ENCODE results near the gene ADGRD1. TPM values are rescaled to one million over a fixed set of nuclear protein-coding genes. Genes with fewer than 3 reads are reported as not detected.

ADGRD1 gene
- total and polyA plus RNA-seq, 2 of the 8 experiments (the other 6 are each of a cell fraction or from before 2014, with no cell fraction given): 0.36 to 0.48 TPM

DNA sequence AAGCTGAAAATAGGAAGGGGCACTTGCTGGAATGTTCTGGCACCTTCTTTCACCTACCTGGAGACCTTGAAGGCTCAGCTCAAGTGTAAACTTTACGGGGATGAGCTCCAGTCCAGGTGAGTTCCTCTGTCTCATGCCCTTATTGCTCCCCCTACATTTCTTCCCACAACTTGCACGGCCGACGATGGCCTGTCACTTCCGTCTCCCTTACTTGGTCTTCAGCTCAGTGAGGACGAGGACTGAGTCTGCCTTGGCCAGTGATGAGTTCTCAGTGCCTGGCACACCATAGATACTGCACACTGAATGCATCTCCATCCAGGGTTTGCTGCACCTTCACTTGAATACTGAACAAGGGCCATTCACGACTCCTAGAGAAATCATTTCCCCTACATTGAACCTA lies 21.4 kb downstream of the ADGRD1 start:
- Histone ChIP-seq H2BK20ac (ENCODE audit: low read length) (no peak overlapping the region), H4K20me1 (replicated peaks in 1 of 2; ENCODE audit: control insufficient read depth in 1 of 2, insufficient read depth in 2 of 2, low read length in 2 of 2) (no peaks in the 10 kb centered on the region), H3K79me1 (ENCODE audit: low read depth, low read length) (no peaks in the 10 kb centered on the region), H3K23me2 (ENCODE audit: low read depth, low read length) (no peaks in the 10 kb centered on the region), H4K91ac (replicated peaks; ENCODE audit: insufficient read length, low read length) (no peak overlapping the region), H4K5ac (ENCODE audit: insufficient read length, low read depth, low read length) (no peak overlapping the region), H2BK12ac (ENCODE audit: low read depth, low read length) (no peak overlapping the region), H2AFZ (ENCODE audit: low read length) (no peak overlapping the region), H3K4ac (replicated peaks; ENCODE audit: insufficient read length, low read depth, low read length) (no peak overlapping the region), H3K9ac (replicated peaks in 1 of 4; ENCODE audit: extremely low read depth in 1 of 4, low read depth in 3 of 4, low read length in 3 of 4) (no peak overlapping the region), H2BK120ac (replicated peaks; ENCODE audit: low read depth, low read length) (no peak overlapping the region), H3K18ac (ENCODE audit: extremely low read depth, low read length) (no peak overlapping the region), H3K56ac (replicated peaks; ENCODE audit: insufficient read length, low read depth, low read length) (no peak overlapping the region), H3K14ac (ENCODE audit: insufficient read length) (no peak overlapping the region), H3K9me3 (ENCODE audit: insufficient read depth in 2 of 2, low read depth in 1 of 2, low read length in 1 of 2) (no peaks in the 10 kb centered on the region), H3K79me2 (ENCODE audit: control insufficient read depth in 1 of 2, insufficient read depth in 2 of 2, low read length in 2 of 2) (no peaks in the 10 kb centered on the region), H2AK5ac (ENCODE audit: low read depth, low read length) (no peak overlapping the region), H3K4me2 (ENCODE audit: insufficient read depth in 1 of 2, low read depth in 2 of 2, low read length in 2 of 2) (no peak overlapping the region), H3K36me3 (ENCODE audit: control insufficient read depth in 2 of 4, insufficient read depth in 4 of 4, low read length in 3 of 4) (no peaks in the 10 kb centered on the region), H4K8ac (ENCODE audit: extremely low read depth, insufficient read depth, low read length) (peak overlapping the region; percentile 16; the same call in 1 of the 2 replicates), H3K4me3 (ENCODE audit: extremely low read depth in 1 of 4, insufficient read depth in 2 of 4, low read depth in 3 of 4, low read length in 4 of 4) (no peak overlapping the region), H3K27ac (ENCODE audit: low read depth, low read length) (no peak overlapping the region), H3K4me1 (replicated peaks in 1 of 4; ENCODE audit: control insufficient read depth in 3 of 4, insufficient read depth in 4 of 4, low read length in 3 of 4) (no peaks in the 10 kb centered on the region; a peak in 1 of 7 replicates), H2BK5ac (ENCODE audit: low read depth, low read length) (no peak overlapping the region), H2BK15ac (ENCODE audit: low read length) (no peak overlapping the region), H3K23ac (ENCODE audit: insufficient read length) (no peak overlapping the region), H3K27me3 (replicated peaks in 1 of 4; ENCODE audit: control insufficient read depth in 3 of 4, extremely low read depth in 1 of 4, insufficient read depth in 3 of 4, low read length in 3 of 4) (no peaks in the 10 kb centered on the region; a peak in 1 of 7 replicates)
- CTCF ChIA-PET (ENCODE audit: partially characterized antibody): interaction anchor here (1.6 to 3.0 kb wide), 2 partner anchors 25 to 59 kb away, joined by 5 to 7 read pairs; no protein-coding TSS in a partner anchor
- DNase-seq (ENCODE audit: low read depth in 1 of 2, low spot score in 2 of 2) (no peak), FAIRE-seq (no peak)
- POLR2A ChIA-PET (ENCODE audit: partially characterized antibody): no interaction called here
- WGBS, 2 experiments (ENCODE audit: extremely low coverage in 1 of 2, insufficient coverage in 1 of 2, insufficient read length in 1 of 2, insufficient replicate concordance in 2 of 2, low coverage in 1 of 2, low lambda C conversion rate in 2 of 2, missing lambda C conversion rate in 1 of 2): 92% methylated on average over 6 of the region's 7 CpGs; no CpG with 5 or more reads in 1 of the 2 experiments
- TF ChIP-seq HDAC6 (IDR thresholded peaks at IDR 0.05; ENCODE audit: low read depth, low read length) (no peak), RBBP5 (IDR thresholded peaks at IDR 0.05; ENCODE audit: borderline replicate concordance, low read depth, low read length) (no peak), PHF8 (conservative IDR thresholded peaks at IDR 0.05; ENCODE audit: low read depth, low read length) (no peak), TEAD4 (IDR thresholded peaks at IDR 0.05; ENCODE audit: low read depth, low read length) (no peak), SAP30 (IDR thresholded peaks at IDR 0.05; ENCODE audit: insufficient read depth, insufficient replicate concordance, low read length) (no peak), BACH1 (IDR thresholded peaks at IDR 0.05; ENCODE audit: low read length) (no peak), CEBPB (IDR thresholded peaks at IDR 0.05; ENCODE audit: low read depth, low read length) (no peak), TAF7 (optimal IDR thresholded peaks at IDR 0.05; ENCODE audit: borderline replicate concordance, low read depth, low read length) (no peak), SP2 (IDR thresholded peaks at IDR 0.05; ENCODE audit: low read length) (no peak), TCF12 (IDR thresholded peaks at IDR 0.05; ENCODE audit: low read depth, low read length) (no peak), JUND (IDR thresholded peaks at IDR 0.05; ENCODE audit: low read length) (no peak), MAFK (IDR thresholded peaks at IDR 0.05; ENCODE audit: low read depth, low read length) (no peak)
- TF ChIP-seq, protein P1, sequence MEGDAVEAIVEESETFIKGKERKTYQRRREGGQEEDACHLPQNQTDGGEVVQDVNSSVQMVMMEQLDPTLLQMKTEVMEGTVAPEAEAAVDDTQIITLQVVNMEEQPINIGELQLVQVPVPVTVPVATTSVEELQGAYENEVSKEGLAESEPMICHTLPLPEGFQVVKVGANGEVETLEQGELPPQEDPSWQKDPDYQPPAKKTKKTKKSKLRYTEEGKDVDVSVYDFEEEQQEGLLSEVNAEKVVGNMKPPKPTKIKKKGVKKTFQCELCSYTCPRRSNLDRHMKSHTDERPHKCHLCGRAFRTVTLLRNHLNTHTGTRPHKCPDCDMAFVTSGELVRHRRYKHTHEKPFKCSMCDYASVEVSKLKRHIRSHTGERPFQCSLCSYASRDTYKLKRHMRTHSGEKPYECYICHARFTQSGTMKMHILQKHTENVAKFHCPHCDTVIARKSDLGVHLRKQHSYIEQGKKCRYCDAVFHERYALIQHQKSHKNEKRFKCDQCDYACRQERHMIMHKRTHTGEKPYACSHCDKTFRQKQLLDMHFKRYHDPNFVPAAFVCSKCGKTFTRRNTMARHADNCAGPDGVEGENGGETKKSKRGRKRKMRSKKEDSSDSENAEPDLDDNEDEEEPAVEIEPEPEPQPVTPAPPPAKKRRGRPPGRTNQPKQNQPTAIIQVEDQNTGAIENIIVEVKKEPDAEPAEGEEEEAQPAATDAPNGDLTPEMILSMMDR (IDR thresholded peaks at IDR 0.05; ENCODE audit: control extremely low read depth in 1 of 3, insufficient read depth in 1 of 3, low read depth in 1 of 3, low read length in 3 of 3): no peak

Data from H1 (cell line).